Epithelial cell of esophagus (primary cell): ENCODE data around the gene FAM120A.

Experiments used
- DNase-seq: peaks from one replicate; pipeline ENCODE4 v3.0.0; 2010; ENCODE audit warnings: low read depth
- H3K4me3 ChIP-seq: 2 replicates; pipeline ENCODE4 v1.5.1; 2011; ENCODE audit warnings: mild to moderate bottlenecking, low read length, control low read depth
- CTCF ChIP-seq: IDR thresholded peaks from 2 replicates; pipeline ENCODE4 v1.5.1; 2011; ENCODE audit warnings: low read depth, mild to moderate bottlenecking, low read length, control low read depth, inconsistent platforms; ENCODE audit not compliant: insufficient read depth; ENCODE audit errors: missing control alignments

Gene FAM120A

GRCh38 chr9:93603011-93603410, 151.5 kb downstream of the FAM120A start:
- no peak overlapping the region for H3K4me3 ChIP-seq
- no peak for DNase-seq
- no peak for TF ChIP-seq CTCF

- no peak overlapping the region for H3K4me3 ChIP-seq
- no peak for TF ChIP-seq CTCF
- DNase-seq = no peak
These were observed 152.4 kb downstream of the FAM120A start for GRCh38 chr9:93603906-93604326.

- TF ChIP-seq CTCF = no peak
- no peak for DNase-seq
- H3K4me3 ChIP-seq = no peak overlapping the region
These were observed 154.7 kb downstream of the FAM120A start for GRCh38 chr9:93606187-93606586.

GRCh38 chr9:93610206-93610605, 158.7 kb downstream of the FAM120A start:
- no peak for DNase-seq
- H3K4me3 ChIP-seq = no peak overlapping the region
- no peak for TF ChIP-seq CTCF

GRCh38 chr9:93612052-93612795, 160.7 kb downstream of the FAM120A start:
- no peak for TF ChIP-seq CTCF
- H3K4me3 ChIP-seq = no peak overlapping the region
- DNase-seq = no peak

GRCh38 chr9:93612796-93613154, 161.3 kb downstream of the FAM120A start:
- no peak overlapping the region for H3K4me3 ChIP-seq
- no peak for TF ChIP-seq CTCF
- DNase-seq = peak; percentile 75

- no peak for DNase-seq
- no peak for TF ChIP-seq CTCF
- H3K4me3 ChIP-seq = no peak overlapping the region
These were observed 161.7 kb downstream of the FAM120A start for GRCh38 chr9:93613174-93613573.
